GM12891 (cell line): ENCODE results near the gene JPH4.
"Not testable (repeated sequence)": the region's sequence is repeated elsewhere in the genome, so short reads cannot be mapped to it uniquely, and the experiment has no call there.

ENCODE experiments used
- DNase-seq: peaks from one replicate; pipeline ENCODE4 v3.0.0; 2011; ENCODE audit warnings: low spot score; ENCODE audit not compliant: insufficient read length
- FAIRE-seq: peaks from 2 replicates; lab custom pipeline; 2011; peaks lifted over from hg19 to GRCh38; lab: Jason Lieb, UNC
- PAX5 ChIP-seq: IDR thresholded peaks from 2 replicates; pipeline ENCODE4 v1.6.1; 2011; ENCODE audit warnings: low read length, moderate library complexity, mild to moderate bottlenecking; ENCODE audit not compliant: insufficient read depth, severe bottlenecking
- POLR2A ChIP-seq: IDR thresholded peaks from 2 replicates; pipeline ENCODE4 v1.6.1; 2011; ENCODE audit warnings: low read depth, low read length, control low read depth
- POLR2AphosphoS5 ChIP-seq: IDR thresholded peaks from 2 replicates; pipeline ENCODE4 v1.6.1; 2011; ENCODE audit warnings: low read depth, low read length, control low read depth
- POU2F2 ChIP-seq: IDR thresholded peaks from 2 replicates; pipeline ENCODE4 v1.6.1; 2011; ENCODE audit warnings: low read depth, mild to moderate bottlenecking, control low read depth, low read length, moderate library complexity
- SPI1 ChIP-seq: IDR thresholded peaks from 2 replicates; pipeline ENCODE4 v1.6.1; 2011; ENCODE audit warnings: low read depth, low read length, control low read depth
- TAF1 ChIP-seq: IDR thresholded peaks from 2 replicates; pipeline ENCODE4 v1.6.1; 2011; ENCODE audit warnings: low read depth, low read length, control low read depth

Gene JPH4

DNA sequence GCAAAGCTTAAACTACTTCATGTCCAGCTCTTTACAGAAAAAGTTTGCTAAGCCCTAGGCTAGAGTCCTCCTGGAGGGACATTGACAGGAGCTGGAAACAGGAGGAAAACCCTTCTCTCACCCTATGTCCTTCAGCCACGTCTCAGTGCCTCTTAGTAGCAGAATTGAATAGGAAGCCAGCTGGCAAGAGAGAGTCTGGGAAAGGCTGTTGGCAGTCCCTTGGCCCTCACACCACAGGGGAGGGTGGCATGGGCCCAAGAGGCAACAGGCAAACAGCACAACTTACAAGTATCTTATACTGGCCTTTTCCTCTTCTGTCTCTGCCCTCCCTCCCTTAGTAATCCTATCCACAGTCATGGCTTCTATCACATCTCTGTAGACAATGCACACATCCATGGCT is 29.9 kb upstream of the JPH4 start:
- TF ChIP-seq POLR2A (no peak), POU2F2 (no peak), POLR2AphosphoS5 (no peak), SPI1 (no peak), TAF1 (no peak), PAX5 (no peak)
- DNase-seq (no peak), FAIRE-seq (no peak)

DNA sequence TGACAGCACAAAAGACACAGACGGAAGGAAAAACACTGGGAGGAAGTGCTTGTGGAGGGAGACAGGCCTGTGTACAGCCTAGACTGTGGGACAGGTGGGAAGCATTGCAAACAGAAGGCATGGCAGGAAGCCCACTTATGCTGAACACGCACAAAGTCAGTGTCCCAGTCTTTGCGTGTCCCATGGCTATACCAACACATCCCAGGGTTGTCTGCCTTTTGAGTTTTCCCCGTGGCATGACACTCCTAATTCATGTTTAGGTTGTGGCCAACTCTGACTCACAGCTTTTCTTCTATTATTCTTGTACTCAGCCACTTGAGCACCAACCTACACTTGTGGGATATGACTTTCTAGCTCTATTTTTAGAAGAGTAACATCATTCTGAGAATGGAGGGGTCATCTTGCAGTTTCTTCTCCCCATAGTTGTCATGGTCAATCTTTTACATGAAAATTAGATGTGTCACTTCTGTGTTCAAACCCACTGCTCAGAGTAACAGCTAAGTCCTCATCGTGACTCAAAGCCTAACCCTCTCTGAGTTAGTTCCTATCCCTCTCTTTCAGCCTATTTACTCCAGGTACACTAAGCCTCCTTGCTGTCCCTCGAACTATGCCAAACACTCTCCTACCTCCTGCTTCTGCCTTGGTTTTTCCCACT is 27.5 kb upstream of the JPH4 start:
- peak; percentile 78 for FAIRE-seq
- TF ChIP-seq TAF1 (0 out of 2 replicates have a peak, but pooled peaks have one; percentile 47), POLR2AphosphoS5 (peak; percentile 71; the same call in 1 of the 2 replicates), SPI1 (peak; percentile 74), POLR2A (peak; percentile 51; the same call in 1 of the 2 replicates), PAX5 (no peak), POU2F2 (no peak; the same call in 1 of the 2 replicates)
- DNase-seq: peak; percentile 32

DNA sequence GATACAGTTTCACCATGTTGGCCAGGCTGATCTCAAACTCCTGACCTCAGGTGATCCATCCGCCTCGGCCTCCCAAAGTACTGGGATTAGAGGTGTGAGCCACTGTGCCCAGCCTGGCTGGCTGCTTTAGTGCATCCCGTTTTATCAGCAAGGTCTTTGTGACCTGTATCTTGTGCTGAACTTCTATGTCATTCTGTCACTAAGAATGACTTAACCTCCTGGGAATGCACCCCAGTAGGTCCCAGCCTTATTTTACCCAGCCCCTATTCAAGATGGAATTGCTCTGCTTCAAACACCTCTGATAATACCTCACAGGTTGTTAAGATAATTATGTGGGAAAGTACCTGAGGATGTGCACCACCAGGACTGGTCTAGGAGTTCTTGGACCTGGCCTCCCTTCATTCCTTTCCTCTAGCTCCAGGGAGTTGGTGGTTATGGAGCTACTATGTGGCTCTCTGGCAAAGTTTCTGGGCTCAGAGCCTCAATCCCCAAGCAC is 26.1 kb upstream of the JPH4 start:
- TF ChIP-seq PAX5: no peak
- TF ChIP-seq POU2F2: no peak
- no peak for TF ChIP-seq POLR2A
- TF ChIP-seq SPI1: no peak
- TF ChIP-seq POLR2AphosphoS5: no peak
- no peak for TF ChIP-seq TAF1
- DNase-seq: no peak
- FAIRE-seq: no peak

DNA sequence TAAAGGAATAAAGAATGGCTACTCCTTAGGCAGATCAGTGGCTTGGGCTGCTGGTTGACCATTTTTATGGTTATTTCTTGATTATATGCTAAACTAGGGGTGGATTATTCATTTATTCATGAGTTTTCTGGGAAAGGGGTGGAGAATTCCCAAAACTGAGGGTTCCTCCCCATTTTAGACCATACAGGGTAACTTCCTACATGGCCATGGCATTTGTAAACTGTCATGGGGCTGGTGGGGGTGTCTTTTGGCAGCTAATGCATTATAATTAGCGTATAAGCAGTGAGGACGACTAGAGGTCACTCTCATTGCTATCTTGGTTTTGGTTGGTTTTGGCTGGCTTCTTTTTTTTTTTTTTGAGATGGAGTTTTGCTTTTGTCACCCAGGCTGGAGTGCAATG is 25.6 kb upstream of the JPH4 start:
- FAIRE-seq (no peak), DNase-seq (no peak)
- no peak for TF ChIP-seq TAF1
- TF ChIP-seq PAX5: no peak
- no peak for TF ChIP-seq POU2F2
- no peak for TF ChIP-seq SPI1
- no peak for TF ChIP-seq POLR2A
- TF ChIP-seq POLR2AphosphoS5: no peak

DNA sequence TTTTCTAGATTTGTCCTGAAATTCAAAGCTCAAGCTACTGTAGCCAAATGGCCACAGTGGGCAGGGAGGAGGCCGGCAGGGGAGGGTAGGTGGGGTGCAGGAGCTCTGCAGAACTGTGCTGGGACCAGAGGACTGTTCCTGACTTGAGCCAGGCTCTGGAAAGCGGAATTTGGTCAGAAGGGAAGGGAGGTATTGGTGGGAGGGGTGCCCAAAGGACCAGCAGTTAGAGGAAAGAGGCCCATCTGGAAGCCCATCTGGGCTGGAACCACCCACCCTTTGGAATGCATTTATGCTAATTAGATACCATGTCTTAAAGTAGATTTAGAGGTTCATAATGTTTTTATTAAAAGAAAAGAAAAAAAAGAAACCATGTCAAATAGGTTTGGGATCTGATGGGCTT is 24.5 kb upstream of the JPH4 start:
- DNase-seq: no peak
- TF ChIP-seq PAX5: no peak
- no peak for TF ChIP-seq POLR2A
- no peak for TF ChIP-seq POLR2AphosphoS5
- no peak for TF ChIP-seq SPI1
- TF ChIP-seq TAF1: no peak
- TF ChIP-seq POU2F2: peak; percentile 26; the same call in 1 of the 2 replicates
- FAIRE-seq: no peak

DNA sequence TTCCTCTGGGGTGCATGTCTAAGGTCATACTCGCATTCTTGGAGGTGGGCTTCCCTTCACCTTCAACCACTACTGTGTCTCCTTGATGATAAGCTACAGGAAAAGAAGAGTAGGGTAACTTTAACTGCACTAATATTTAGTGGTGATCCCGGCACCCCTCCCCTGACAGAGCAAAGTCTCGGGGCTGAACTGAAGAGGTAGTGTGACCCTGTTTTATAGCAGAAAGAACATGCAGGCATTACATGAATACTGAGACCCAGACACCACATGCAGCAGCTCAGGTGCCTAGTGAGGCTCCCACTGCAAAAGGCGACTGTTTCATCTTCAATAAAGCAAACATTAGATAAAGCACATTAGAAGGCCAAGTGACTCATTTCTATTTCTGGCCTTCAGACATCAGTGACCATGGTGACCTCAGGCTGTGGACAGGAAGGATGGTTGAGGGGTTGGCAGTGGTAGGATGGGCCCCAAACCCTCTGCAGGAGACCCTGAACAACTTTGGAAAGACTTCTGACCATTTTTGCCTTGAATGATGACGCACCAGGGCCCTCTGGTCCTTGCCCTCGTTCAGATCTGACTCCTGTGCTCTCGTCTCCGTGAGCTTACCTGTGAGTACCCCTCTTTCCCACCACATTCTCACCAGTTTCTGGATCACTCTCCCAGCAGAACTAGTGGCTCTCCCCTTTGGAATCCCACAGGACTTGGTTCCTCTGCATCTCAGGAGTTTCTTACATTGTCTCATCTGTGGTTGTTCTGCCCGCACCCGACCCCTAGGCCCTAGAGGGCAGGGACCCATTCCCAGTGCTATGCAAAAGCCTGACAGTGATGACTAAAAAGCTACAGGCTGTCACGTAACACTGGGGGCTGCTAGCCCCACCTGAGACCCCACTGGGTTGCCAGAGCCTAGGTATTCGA is 23.8 kb upstream of the JPH4 start:
- FAIRE-seq: no peak
- TF ChIP-seq POU2F2: no peak
- TF ChIP-seq POLR2A: no peak
- no peak for TF ChIP-seq PAX5
- TF ChIP-seq SPI1: no peak
- TF ChIP-seq TAF1: no peak
- no peak for TF ChIP-seq POLR2AphosphoS5
- DNase-seq: no peak

DNA sequence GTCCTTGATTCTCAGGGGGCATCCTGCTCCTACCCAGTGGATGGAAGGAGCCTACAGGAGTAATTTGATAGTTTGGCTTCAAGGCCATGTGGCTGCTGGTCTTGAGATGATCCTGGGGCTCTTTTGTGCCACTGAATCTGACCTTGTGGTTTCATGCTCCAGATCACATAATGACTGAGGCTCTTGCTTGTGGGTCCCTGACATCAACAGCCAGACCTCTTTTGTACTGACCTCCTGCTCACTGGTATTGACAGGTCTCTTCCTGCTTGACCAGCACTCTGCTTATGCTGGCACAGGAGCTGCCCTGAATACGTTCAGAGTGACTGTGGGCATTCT is 23.2 kb upstream of the JPH4 start:
- peak; percentile 48 for TF ChIP-seq PAX5
- no peak for TF ChIP-seq POLR2AphosphoS5
- DNase-seq: no peak
- no peak for FAIRE-seq

DNA sequence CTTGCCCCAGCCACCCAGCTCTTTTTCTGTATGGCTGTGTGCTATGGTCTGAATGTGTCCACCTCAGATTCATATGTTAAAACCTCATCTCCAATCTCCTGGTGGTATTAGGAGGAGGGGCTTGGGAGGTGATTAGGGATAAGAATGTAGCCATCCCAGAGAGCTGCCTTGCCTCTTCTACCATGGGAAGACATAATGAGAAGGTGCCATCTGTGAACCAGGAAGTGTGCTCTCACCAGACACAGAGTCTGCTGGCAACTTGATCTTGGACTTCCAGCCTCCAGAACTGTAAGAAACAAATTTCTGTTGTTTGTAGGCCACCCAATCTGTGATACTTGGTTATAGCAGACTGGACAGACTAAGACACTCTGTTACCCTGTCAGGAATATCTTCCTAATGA is 22.8 kb upstream of the JPH4 start:
- TF ChIP-seq POLR2A: no peak
- no peak for TF ChIP-seq POU2F2
- TF ChIP-seq SPI1: no peak
- no peak for TF ChIP-seq TAF1
- no peak for TF ChIP-seq PAX5
- no peak for TF ChIP-seq POLR2AphosphoS5
- FAIRE-seq (no peak), DNase-seq (no peak)

DNA sequence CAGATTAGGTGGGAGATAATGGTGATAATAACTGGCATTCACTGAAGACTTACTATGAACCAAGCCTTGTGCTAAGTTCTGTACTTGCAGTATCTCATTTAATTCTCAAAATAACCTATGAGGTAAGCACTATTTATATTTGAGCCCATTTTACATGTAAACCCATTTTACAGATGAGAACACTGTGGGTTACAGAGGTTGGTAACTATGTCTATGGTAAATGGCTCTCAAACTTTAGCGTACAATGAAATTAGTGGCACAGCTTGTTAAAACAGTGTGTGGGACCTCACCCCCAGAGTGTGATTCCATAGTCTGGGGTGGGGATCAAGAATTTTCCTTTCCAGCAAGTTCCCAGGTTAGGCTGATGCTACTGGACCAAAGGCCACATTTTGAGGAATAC is 22.2 kb upstream of the JPH4 start:
- DNase-seq: no peak
- FAIRE-seq: no peak
- TF ChIP-seq TAF1 (no peak), POLR2A (no peak), PAX5 (no peak), SPI1 (no peak), POU2F2 (no peak), POLR2AphosphoS5 (no peak)

DNA sequence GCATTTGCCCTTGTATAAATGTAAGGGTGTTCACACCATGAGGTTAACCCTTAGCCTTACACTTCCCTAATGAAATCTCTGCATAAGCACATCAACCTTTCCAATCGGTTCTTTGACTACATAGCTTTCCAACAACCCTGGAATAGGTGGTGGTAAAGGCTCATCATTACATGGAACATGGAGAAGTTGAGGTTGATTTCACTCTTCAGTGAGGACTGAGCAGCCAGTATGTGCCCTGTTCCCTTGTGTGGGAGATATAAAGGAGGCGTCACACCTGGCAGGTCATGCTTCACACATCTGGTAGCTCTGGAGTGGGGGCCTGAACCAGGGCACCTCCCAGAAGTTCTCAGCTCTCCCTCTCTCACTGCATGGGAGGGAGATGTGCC is 21.7 kb upstream of the JPH4 start:
- TF ChIP-seq TAF1: no peak
- no peak for TF ChIP-seq POU2F2
- no peak for TF ChIP-seq SPI1
- no peak for TF ChIP-seq PAX5
- no peak for TF ChIP-seq POLR2A
- TF ChIP-seq POLR2AphosphoS5: no peak
- no peak for FAIRE-seq
- DNase-seq: no peak

DNA sequence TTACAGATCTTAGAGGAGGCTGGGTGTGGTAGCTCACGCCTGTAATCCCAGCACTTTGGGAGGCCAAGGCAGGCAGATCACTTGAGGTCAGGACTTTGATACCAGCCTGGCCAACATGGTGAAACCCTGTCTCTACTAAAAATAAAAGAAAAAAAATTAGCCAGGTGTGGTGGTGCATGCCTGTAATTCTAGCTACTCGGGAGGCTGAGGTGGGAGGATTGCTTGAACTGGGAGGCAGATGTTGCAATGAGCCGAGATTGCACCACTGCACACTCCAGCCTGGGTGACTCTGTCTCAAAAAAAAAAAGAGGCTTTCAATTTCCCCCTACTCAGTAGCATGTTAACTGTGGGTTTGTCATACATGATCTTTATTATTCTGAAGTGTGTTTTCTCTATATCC is 15.6 kb upstream of the JPH4 start:
- FAIRE-seq, DNase-seq: not testable (repeated sequence)
